Mesenchymal stem cell (in vitro differentiated cells and primary cell): Measurements from ENCODE around the gene KLHL17. TPM values are rescaled to one million over a fixed set of nuclear protein-coding genes. Genes with fewer than 3 reads are reported as not detected.

ENCODE experiments used
- DNase-seq: peaks from one replicate; pipeline ENCODE4 v3.0.0-alpha.2; 2013
- H2AFZ ChIP-seq: one replicate; pipeline ENCODE4 v1.6.1; 2013; ENCODE audit warnings: low read depth, mild to moderate bottlenecking, control low read depth, inconsistent platforms, low read length, moderate library complexity
- H2AK5ac ChIP-seq: 2 replicates; pipeline ENCODE4 v1.6.1; 2013; ENCODE audit warnings: low read length, moderate library complexity, mild to moderate bottlenecking, inconsistent platforms; ENCODE audit not compliant: severe bottlenecking
- H2BK120ac ChIP-seq: one replicate; pipeline ENCODE4 v1.6.1; 2013; ENCODE audit warnings: low read depth, mild to moderate bottlenecking, inconsistent platforms, low read length, moderate library complexity
- H2BK12ac ChIP-seq, 2 experiments: one replicate each; pipeline ENCODE4 v1.6.1; 2013; ENCODE audit warnings: inconsistent platforms in 2 of 2, low read length in 2 of 2, mild to moderate bottlenecking in 2 of 2, moderate library complexity in 2 of 2, control low read depth in 1 of 2
- H2BK15ac ChIP-seq: one replicate; pipeline ENCODE4 v1.6.1; 2013; ENCODE audit warnings: mild to moderate bottlenecking, low read depth, inconsistent platforms; ENCODE audit not compliant: poor library complexity, severe bottlenecking
- H2BK5ac ChIP-seq: 2 replicates; pipeline ENCODE4 v1.6.1; 2013; ENCODE audit warnings: low read depth, mild to moderate bottlenecking, low read length, control low read depth, inconsistent platforms; ENCODE audit not compliant: poor library complexity, severe bottlenecking
- H3K14ac ChIP-seq, 2 experiments: one replicate each; pipeline ENCODE4 v1.6.1; 2013; ENCODE audit warnings: inconsistent platforms in 2 of 2, low read length in 2 of 2, control low read depth in 1 of 2, mild to moderate bottlenecking in 1 of 2, moderate library complexity in 1 of 2
- H3K18ac ChIP-seq, 2 experiments: one replicate each; pipeline ENCODE4 v1.6.1; 2013; ENCODE audit warnings: inconsistent platforms in 2 of 2, low read length in 2 of 2, control low read depth in 1 of 2, low read depth in 1 of 2, mild to moderate bottlenecking in 1 of 2
- H3K23ac ChIP-seq, 2 experiments: one replicate each; pipeline ENCODE4 v1.6.1; 2013; ENCODE audit warnings: inconsistent platforms in 2 of 2, low read length in 2 of 2, mild to moderate bottlenecking in 2 of 2, moderate library complexity in 2 of 2, control low read depth in 1 of 2
- H3K27ac ChIP-seq: 2 replicates; pipeline ENCODE4 v1.5.1; 2013; ENCODE audit warnings: mild to moderate bottlenecking, moderate library complexity, low read length, control low read depth, inconsistent platforms; ENCODE audit not compliant: poor library complexity, severe bottlenecking
- H3K27me3 ChIP-seq, 2 experiments: 2 replicates each; pipeline versions ENCODE4 v1.6.1 to v1.7.0; 2013; ENCODE audit warnings: low read length in 2 of 2, mild to moderate bottlenecking in 2 of 2, moderate library complexity in 2 of 2, control low read depth in 1 of 2, inconsistent platforms in 1 of 2; ENCODE audit not compliant: control insufficient read depth in 1 of 2, insufficient read depth in 1 of 2
- H3K36me3 ChIP-seq, 2 experiments: 2 replicates each; pipeline versions ENCODE4 v1.6.1 to v1.7.0; 2013; ENCODE audit warnings: low read length in 2 of 2, control low read depth in 1 of 2, inconsistent platforms in 1 of 2, low read depth in 1 of 2, mild to moderate bottlenecking in 1 of 2; ENCODE audit not compliant: insufficient read depth in 2 of 2, control insufficient read depth in 1 of 2
- H3K4ac ChIP-seq, 2 experiments: one replicate each; pipeline ENCODE4 v1.6.1; 2013; ENCODE audit warnings: inconsistent platforms in 2 of 2, low read length in 2 of 2, mild to moderate bottlenecking in 2 of 2, moderate library complexity in 2 of 2, control low read depth in 1 of 2, low read depth in 1 of 2
- H3K4me1 ChIP-seq: 2 replicates; pipeline ENCODE4 v1.6.1; 2013; ENCODE audit warnings: low read depth, low read length, control low read depth; ENCODE audit not compliant: control insufficient read depth, insufficient read depth
- H3K4me2 ChIP-seq: 2 replicates; pipeline ENCODE4 v1.6.1; 2013; ENCODE audit warnings: low read length, mild to moderate bottlenecking, inconsistent platforms; ENCODE audit not compliant: poor library complexity, severe bottlenecking
- H3K4me3 ChIP-seq, 2 experiments: 2 replicates each; pipeline versions ENCODE4 v1.5.1 to v1.7.0; 2013; ENCODE audit warnings: low read length in 2 of 2, mild to moderate bottlenecking in 2 of 2, control low read depth in 1 of 2, low read depth in 1 of 2; ENCODE audit not compliant: insufficient read depth in 1 of 2
- H3K79me1 ChIP-seq: replicated peaks from 2 replicates; pipeline ENCODE4 v1.6.1; 2013; ENCODE audit warnings: mild to moderate bottlenecking, control low read depth, low read length, inconsistent platforms; ENCODE audit not compliant: poor library complexity, severe bottlenecking
- H3K9ac ChIP-seq: 2 replicates; pipeline ENCODE4 v1.7.0; 2013; ENCODE audit warnings: mild to moderate bottlenecking, low read length, moderate library complexity
- H3K9me3 ChIP-seq: 2 replicates; pipeline ENCODE4 v1.7.0; 2013; ENCODE audit warnings: mild to moderate bottlenecking, low read length; ENCODE audit not compliant: control insufficient read depth
- H4K8ac ChIP-seq: one replicate; pipeline ENCODE4 v1.6.1; 2013; ENCODE audit warnings: inconsistent platforms, mild to moderate bottlenecking, low read length, moderate library complexity
- H4K91ac ChIP-seq: one replicate; pipeline ENCODE4 v1.6.1; 2013; ENCODE audit warnings: mild to moderate bottlenecking, low read length, inconsistent platforms
- WGBS: methylation state at CpG from one replicate; pipeline ENCODE4 v1.1.7; 2013; ENCODE audit warnings: mixed read lengths; 5-methylcytosine and 5-hydroxymethylcytosine counted together
- polyA plus RNA-seq, 2 experiments: library from polyadenylated mRNA; stranded (reverse); fragments of 200-250 nt; gene quantifications; one replicate each; pipeline ENCODE4 v1.2.3, GENCODE V29; 2013

KLHL17 gene
- polyA plus RNA-seq (2013, experiment 1 of 2), result 11.5 TPM
- 12.5 TPM for polyA plus RNA-seq (2013, experiment 2 of 2)

GRCh38 chr1:960363-961131 is at the start of gene KLHL17:
TSS of gene KLHL17 (plus strand) at chr1:960584. CDS start at chr1:960694, 110 bp downstream.
- Histone ChIP-seq H4K8ac (peak within 1 kb of the TSS; percentile 84), H3K4me1 (peaks cover 21% of the 10 kb centered on the region), H2BK5ac (no peak within 1 kb of the TSS), H3K9me3 (no peaks in the 10 kb centered on the region), H3K36me3 (peaks cover 27 to 60% of the 10 kb centered on the region in 2 experiments), H2AFZ (peak within 1 kb of the TSS; percentile 60), H3K9ac (peak within 1 kb of the TSS; percentile 53), H3K14ac (peak within 1 kb of the TSS in 1 of 2 experiments; percentile 53), H3K18ac (peak within 1 kb of the TSS; percentile 92), H3K79me1 (peaks cover 39% of the 10 kb centered on the region), H2BK12ac (peak within 1 kb of the TSS in 1 of 2 experiments; percentile 64), H3K27ac (no peak within 1 kb of the TSS), H2BK15ac (peak within 1 kb of the TSS; percentile 95), H3K27me3 (no peaks in the 10 kb centered on the region), H3K4me3 (peak within 1 kb of the TSS; percentile 91 to 93), H2AK5ac (no peak within 1 kb of the TSS), H3K23ac (no peak within 1 kb of the TSS), H4K91ac (peak within 1 kb of the TSS; percentile 79), H2BK120ac (peak within 1 kb of the TSS; percentile 84), H3K4ac (peak within 1 kb of the TSS; percentile 9 to 57), H3K4me2 (peak within 1 kb of the TSS; percentile 90)
- DNase-seq, result peak; percentile 69
- under 1% methylated on average over 59 of the region's 109 CpGs for WGBS

- H3K27me3 ChIP-seq, result peaks cover 19 to 56% of the 10 kb centered on the region in 2 experiments
- H3K79me1 ChIP-seq, result no peaks in the 10 kb centered on the region
- H3K4me3 ChIP-seq, result peak overlapping the region in 1 of 2 experiments; percentile 0
- H2BK15ac ChIP-seq, result no peak overlapping the region
- no peak overlapping the region for H2AFZ ChIP-seq
- H2BK120ac ChIP-seq, result no peak overlapping the region
- no peaks in the 10 kb centered on the region for H3K9me3 ChIP-seq
- no peak for DNase-seq
- H2BK12ac ChIP-seq, result peak overlapping the region in 1 of 2 experiments; percentile 15
- no peak overlapping the region for H4K8ac ChIP-seq
- H3K9ac ChIP-seq, result no peak overlapping the region
- no peak overlapping the region for H3K23ac ChIP-seq
- H2BK5ac ChIP-seq, result no peak overlapping the region
- H3K4me1 ChIP-seq, result peaks cover 43% of the 10 kb centered on the region
- H3K18ac ChIP-seq, result peak overlapping the region in 1 of 2 experiments; percentile 28
- H3K36me3 ChIP-seq, result peaks cover 0 to under 1% of the 10 kb centered on the region in 2 experiments
- no peak overlapping the region for H2AK5ac ChIP-seq
- no peak overlapping the region for H3K4me2 ChIP-seq
- H4K91ac ChIP-seq, result peak overlapping the region; percentile 10
- H3K4ac ChIP-seq, result no peak overlapping the region
- H3K14ac ChIP-seq, result peak overlapping the region in 1 of 2 experiments; percentile 26
- 69% methylated on average over 25 of the region's 25 CpGs for WGBS
- no peak overlapping the region for H3K27ac ChIP-seq
These were observed 49.3 kb upstream of the KLHL17 start for GRCh38 chr1:910881-911721.

- Histone ChIP-seq H2BK120ac (no peak overlapping the region), H2AFZ (no peak overlapping the region), H4K91ac (no peak overlapping the region), H3K4me3 (no peak overlapping the region), H2BK15ac (no peak overlapping the region), H3K4me2 (no peak overlapping the region), H3K79me1 (no peaks in the 10 kb centered on the region), H3K14ac (no peak overlapping the region), H3K23ac (no peak overlapping the region), H3K9ac (no peak overlapping the region), H3K27ac (no peak overlapping the region), H2BK12ac (no peak overlapping the region), H3K4ac (no peak overlapping the region), H3K18ac (no peak overlapping the region), H3K9me3 (no peaks in the 10 kb centered on the region), H3K4me1 (peaks cover 34% of the 10 kb centered on the region), H4K8ac (no peak overlapping the region), H2AK5ac (no peak overlapping the region), H2BK5ac (no peak overlapping the region), H3K36me3 (no peaks in the 10 kb centered on the region), H3K27me3 (peaks cover 28 to 66% of the 10 kb centered on the region in 2 experiments)
- 86% methylated on average over 13 of the region's 15 CpGs for WGBS
- DNase-seq, result no peak
These were observed 48.3 kb upstream of the KLHL17 start for GRCh38 chr1:911875-912739.
